Measurements from ENCODE around the gene NR2C2AP. TPM values are rescaled to one million over a fixed set of nuclear protein-coding genes. Genes with fewer than 3 reads are reported as not detected.

The NR2C2AP gene
- total RNA-seq, 1 donor from 2014 or later = 8.3 TPM

- Mint-ChIP-seq H3K27ac (ENCODE audit: unreplicated experiment) (no peak overlapping the region), H3K27me3 (ENCODE audit: low read depth) (peaks cover 15% of the 10 kb centered on the region)
- DNase-seq (ENCODE audit: low spot score) = no peak
Observed at GRCh38 chr19:19236173-19236572, 33.0 kb upstream of the NR2C2AP start.

DNA sequence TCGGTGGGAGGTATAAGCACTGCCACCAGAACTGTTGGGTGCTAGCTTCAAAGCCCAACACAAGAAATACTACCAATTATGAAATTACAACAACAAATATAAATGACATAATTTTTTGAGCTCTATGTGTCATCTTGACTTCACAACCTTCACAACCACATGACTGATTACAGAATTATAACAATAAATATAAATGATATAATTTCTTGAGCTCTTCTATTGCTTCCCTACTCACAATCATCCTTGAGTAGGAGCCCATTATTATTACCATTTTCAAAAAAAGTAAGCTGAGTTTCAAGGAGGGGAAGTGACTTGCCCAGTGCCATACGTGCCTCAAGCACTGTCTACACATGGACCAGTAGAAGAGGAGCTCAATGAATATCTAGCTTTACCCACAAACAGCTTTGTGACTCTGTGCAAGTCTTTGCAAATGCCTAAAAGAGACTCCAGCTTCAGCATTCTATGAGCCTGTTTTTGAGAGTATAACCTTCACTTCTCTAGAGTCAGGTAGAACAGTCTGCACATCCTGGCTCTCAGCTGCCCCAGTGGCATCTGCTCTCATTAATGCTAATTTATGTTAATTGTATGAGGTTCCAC is 31.1 kb upstream of the NR2C2AP start:
- no peak overlapping the region for H3K27ac Mint-ChIP-seq (ENCODE audit: unreplicated experiment)
- no peaks in the 10 kb centered on the region for H3K4me1 Mint-ChIP-seq (ENCODE audit: low read depth)
- peaks cover 11% of the 10 kb centered on the region for H3K27me3 Mint-ChIP-seq (ENCODE audit: low read depth)
- peaks cover 3% of the 10 kb centered on the region for H3K36me3 Mint-ChIP-seq (ENCODE audit: low read depth)
- peaks cover 12% of the 10 kb centered on the region for H3K9me3 Mint-ChIP-seq (ENCODE audit: low read depth)
- H3K4me3 Mint-ChIP-seq (ENCODE audit: unreplicated experiment) = no peak overlapping the region
- TF ChIP-seq, protein P1, sequence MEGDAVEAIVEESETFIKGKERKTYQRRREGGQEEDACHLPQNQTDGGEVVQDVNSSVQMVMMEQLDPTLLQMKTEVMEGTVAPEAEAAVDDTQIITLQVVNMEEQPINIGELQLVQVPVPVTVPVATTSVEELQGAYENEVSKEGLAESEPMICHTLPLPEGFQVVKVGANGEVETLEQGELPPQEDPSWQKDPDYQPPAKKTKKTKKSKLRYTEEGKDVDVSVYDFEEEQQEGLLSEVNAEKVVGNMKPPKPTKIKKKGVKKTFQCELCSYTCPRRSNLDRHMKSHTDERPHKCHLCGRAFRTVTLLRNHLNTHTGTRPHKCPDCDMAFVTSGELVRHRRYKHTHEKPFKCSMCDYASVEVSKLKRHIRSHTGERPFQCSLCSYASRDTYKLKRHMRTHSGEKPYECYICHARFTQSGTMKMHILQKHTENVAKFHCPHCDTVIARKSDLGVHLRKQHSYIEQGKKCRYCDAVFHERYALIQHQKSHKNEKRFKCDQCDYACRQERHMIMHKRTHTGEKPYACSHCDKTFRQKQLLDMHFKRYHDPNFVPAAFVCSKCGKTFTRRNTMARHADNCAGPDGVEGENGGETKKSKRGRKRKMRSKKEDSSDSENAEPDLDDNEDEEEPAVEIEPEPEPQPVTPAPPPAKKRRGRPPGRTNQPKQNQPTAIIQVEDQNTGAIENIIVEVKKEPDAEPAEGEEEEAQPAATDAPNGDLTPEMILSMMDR (IDR thresholded peaks at IDR 0.05) = no peak
- DNase-seq (ENCODE audit: low spot score) = no peak

More at GRCh38 chr19:19236173-19236572, 33.0 kb upstream of the NR2C2AP start:
- no peak overlapping the region for H3K4me3 Mint-ChIP-seq (ENCODE audit: unreplicated experiment)
- peaks cover 3% of the 10 kb centered on the region for H3K36me3 Mint-ChIP-seq (ENCODE audit: low read depth)
- peaks cover 12% of the 10 kb centered on the region for H3K9me3 Mint-ChIP-seq (ENCODE audit: low read depth)
- TF ChIP-seq, protein P1 (IDR thresholded peaks at IDR 0.05) = no peak
- no peaks in the 10 kb centered on the region for H3K4me1 Mint-ChIP-seq (ENCODE audit: low read depth)

- no peaks in the 10 kb centered on the region for H3K4me1 Mint-ChIP-seq (ENCODE audit: low read depth)
- peaks cover 18% of the 10 kb centered on the region for H3K27me3 Mint-ChIP-seq (ENCODE audit: low read depth)
- H3K4me3 Mint-ChIP-seq (ENCODE audit: unreplicated experiment) = no peak overlapping the region
- H3K27ac Mint-ChIP-seq (ENCODE audit: unreplicated experiment) = no peak overlapping the region
- DNase-seq (ENCODE audit: low spot score) = no peak
- H3K36me3 Mint-ChIP-seq (ENCODE audit: low read depth) = peaks cover 3% of the 10 kb centered on the region
- TF ChIP-seq, protein P1 (IDR thresholded peaks at IDR 0.05) = no peak
- H3K9me3 Mint-ChIP-seq (ENCODE audit: low read depth) = peaks cover 12% of the 10 kb centered on the region
Observed at GRCh38 chr19:19232261-19232721, 29.1 kb upstream of the NR2C2AP start.

DNA sequence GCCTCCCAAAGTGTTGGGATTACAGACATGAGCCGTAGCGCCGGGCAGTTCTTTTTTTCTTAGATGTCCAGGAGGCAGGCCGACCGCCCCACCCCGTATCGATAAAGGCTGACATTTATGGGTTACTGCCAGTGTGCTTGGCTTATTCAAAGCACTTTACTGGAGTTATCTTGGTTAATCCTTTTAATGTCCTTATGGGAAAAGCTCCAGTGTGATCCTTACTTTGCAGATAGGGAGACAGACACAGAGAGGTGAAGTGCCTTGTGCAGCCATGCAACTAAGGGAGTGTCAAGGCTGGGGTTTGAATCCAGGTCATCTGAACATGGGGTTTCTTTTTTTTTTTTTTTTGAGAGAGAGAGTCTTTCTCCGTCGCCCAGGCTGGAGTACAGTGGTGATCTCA is 27.8 kb upstream of the NR2C2AP start:
- H3K4me3 Mint-ChIP-seq (ENCODE audit: unreplicated experiment) = no peak overlapping the region

DNA sequence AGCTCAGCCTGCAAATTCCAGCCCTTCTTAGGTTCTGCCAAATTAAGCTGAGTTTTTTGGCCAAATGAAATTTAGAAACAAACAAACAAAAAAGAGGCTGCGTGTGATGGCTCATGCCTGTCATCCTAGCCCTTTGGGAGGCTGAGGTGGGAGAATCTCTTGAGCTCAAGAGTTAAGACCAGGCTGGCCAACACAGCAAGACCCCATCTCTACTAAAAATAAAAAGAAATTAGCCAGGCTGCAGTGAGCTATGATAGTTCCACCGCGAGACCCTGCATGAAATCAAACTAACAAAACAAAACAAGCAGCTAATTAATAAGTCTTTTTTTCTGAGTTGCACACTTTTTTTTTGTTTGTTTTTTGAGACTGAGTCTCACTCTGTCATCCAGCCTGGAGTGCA is 26.5 kb upstream of the NR2C2AP start:
- Mint-ChIP-seq H3K27ac (ENCODE audit: unreplicated experiment) (no peak overlapping the region), H3K27me3 (ENCODE audit: low read depth) (peaks cover 25% of the 10 kb centered on the region)

More for the DNA sequence above, 27.8 kb upstream of the NR2C2AP start:
- peaks cover 8% of the 10 kb centered on the region for H3K9me3 Mint-ChIP-seq (ENCODE audit: low read depth)
- H3K27me3 Mint-ChIP-seq (ENCODE audit: low read depth) = peaks cover 21% of the 10 kb centered on the region
- TF ChIP-seq, protein P1 (IDR thresholded peaks at IDR 0.05) = no peak
- H3K27ac Mint-ChIP-seq (ENCODE audit: unreplicated experiment) = no peak overlapping the region
- DNase-seq (ENCODE audit: low spot score) = no peak
- peaks cover 3% of the 10 kb centered on the region for H3K36me3 Mint-ChIP-seq (ENCODE audit: low read depth)
- no peaks in the 10 kb centered on the region for H3K4me1 Mint-ChIP-seq (ENCODE audit: low read depth)

More for the DNA sequence above, 26.5 kb upstream of the NR2C2AP start:
- no peak overlapping the region for H3K4me3 Mint-ChIP-seq (ENCODE audit: unreplicated experiment)
- peaks cover 6% of the 10 kb centered on the region for H3K9me3 Mint-ChIP-seq (ENCODE audit: low read depth)
- no peak for DNase-seq (ENCODE audit: low spot score)
- peaks cover 2% of the 10 kb centered on the region for H3K4me1 Mint-ChIP-seq (ENCODE audit: low read depth)
- H3K36me3 Mint-ChIP-seq (ENCODE audit: low read depth) = peaks cover 3% of the 10 kb centered on the region
- TF ChIP-seq, protein P1 (IDR thresholded peaks at IDR 0.05) = no peak
